Esophagus squamous epithelium (tissue), 5 donors: ENCODE measurements around the gene STPG1. TPM values are rescaled to one million over a fixed set of nuclear protein-coding genes. Genes with fewer than 3 reads are reported as not detected.
A peak's percentile ranks its signal among the peaks of the same experiment; 100 is the strongest.

Experiments
- DNase-seq: peaks from one replicate; lab custom pipeline; 2025; lab: John Stamatoyannopoulos, UW
- H3K27ac ChIP-seq, 4 donors: fragments of 200-600 bp; sonication (generic); one replicate each; pipeline ENCODE4 v1.5.1; 2016 to 2019; ENCODE audit warnings: mild to moderate bottlenecking in 1 of 4
- H3K27me3 ChIP-seq, 4 donors: fragments of 200-600 bp; sonication (generic); 1 replicate in 3 of 4; 2 replicates in 1 of 4; pipeline versions ENCODE4 v1.5.1 to v1.6.0; 2017 to 2021; ENCODE audit warnings: antibody characterized with exemption in 1 of 4
- H3K36me3 ChIP-seq, 3 donors: fragments of 200-600 bp; sonication (generic); one replicate each; pipeline ENCODE4 v1.5.1; 2016 to 2019
- H3K4me1 ChIP-seq, 3 donors: fragments of 200-600 bp; sonication (generic); one replicate each; pipeline ENCODE4 v1.5.1; 2017 to 2019
- H3K4me3 ChIP-seq, 4 donors: fragments of 200-600 bp; sonication (generic); 1 replicate in 3 of 4; 2 replicates in 1 of 4; pipeline ENCODE4 v1.5.1; 2016 to 2019; ENCODE audit warnings: mild to moderate bottlenecking in 2 of 4, moderate library complexity in 1 of 4
- H3K9me3 ChIP-seq, 3 donors: fragments of 200-600 bp; sonication (generic); one replicate each; pipeline ENCODE4 v1.5.1; 2016 to 2019
- POLR2A ChIP-seq, 4 donors: fragments of 450-650 bp; IDR thresholded peaks; one replicate each; pipeline ENCODE4 v1.6.1; 2017; ENCODE audit warnings: antibody characterized with exemption in 4 of 4, mild to moderate bottlenecking in 4 of 4, moderate library complexity in 3 of 4
- WGBS, 2 donors: methylation state at CpG; one replicate each; pipeline ENCODE4 v1.1.5; 2018; 5-methylcytosine and 5-hydroxymethylcytosine counted together
- intact Hi-C: fragments of 100-400 bp; cut with DNase I; formaldehyde crosslinking; loops from one replicate; pipeline ENCODE4 v1.15.0; 2022
- total RNA-seq, 4 donors: library from RNA; depleted of rRNA; stranded (reverse); fragments of >200 nt; gene quantifications; one replicate each; pipeline ENCODE4 v1.1.0, GENCODE V29; 2016
- TF ChIP-seq, protein P1 (sequence below), 6 experiments: fragments of 450-650 bp in 4 of 6; fragments of 200-600 bp in 2 of 6; sonication (generic) in 2 of 6; IDR thresholded peaks; one replicate each; pipeline ENCODE4 v1.5.1; 2016 to 2019; ENCODE audit warnings: antibody characterized with exemption in 6 of 6, mild to moderate bottlenecking in 4 of 6, moderate library complexity in 4 of 6
- donor health status: DM: yes; HTN: yes; CAD: no.

STPG1 gene
- total RNA-seq, 4 donors from 2014 or later, result 2.6 to 6.9 (median 5.6) TPM

DNA sequence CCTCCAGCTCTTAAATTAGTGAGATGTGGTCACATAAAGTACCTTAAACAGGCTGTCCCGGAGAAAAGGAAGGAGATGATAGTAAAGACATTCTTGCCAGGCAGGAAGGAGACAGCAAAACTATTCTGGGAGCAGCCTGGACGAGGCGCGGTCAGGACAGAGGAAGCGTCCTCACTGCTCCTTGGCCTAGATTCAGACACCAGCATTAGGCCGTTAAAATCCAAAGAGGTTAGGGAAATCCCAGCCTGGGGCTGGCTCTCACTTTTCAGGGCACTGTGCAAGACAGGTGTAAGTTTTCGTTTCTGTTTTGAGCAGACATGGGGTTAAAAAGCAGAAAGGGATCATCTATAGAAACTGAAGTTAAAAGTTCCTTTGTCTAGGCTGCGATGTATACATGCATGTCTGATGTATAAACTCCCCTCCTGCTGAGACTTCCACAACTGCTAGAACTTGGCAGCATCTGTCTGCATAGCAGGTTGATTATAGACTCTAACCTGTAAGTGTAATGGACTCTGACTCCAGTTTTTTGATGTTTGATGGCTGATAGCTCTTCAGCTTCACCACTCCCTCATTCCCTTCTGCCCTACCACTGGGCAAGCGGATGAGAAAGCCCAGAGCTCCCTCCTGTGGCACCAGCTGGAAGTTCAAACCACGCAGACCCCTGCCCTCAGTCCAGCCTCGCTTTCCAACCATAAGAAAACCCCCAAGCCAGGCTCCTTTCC lies 21.5 kb downstream of the STPG1 start:
- Histone ChIP-seq H3K36me3 (peaks cover 0 to 7% (median 0%) of the 10 kb centered on the region in 3 donors), H3K27ac (peak overlapping the region; percentile 71 to 91 (median 90)), H3K9me3 (no peaks in the 10 kb centered on the region), H3K27me3 (no peaks in the 10 kb centered on the region), H3K4me1 (peaks cover 0 to 71% (median 20%) of the 10 kb centered on the region in 3 donors), H3K4me3 (peak overlapping the region in 3 of 4 donors; percentile 16 to 32 (median 21))
- WGBS, 2 donors, result 8 to 19% methylated on average over 10 to 11 of the region's 11 CpGs
- no peak for TF ChIP-seq POLR2A (IDR thresholded peaks at IDR 0.05)
- TF ChIP-seq, protein P1, sequence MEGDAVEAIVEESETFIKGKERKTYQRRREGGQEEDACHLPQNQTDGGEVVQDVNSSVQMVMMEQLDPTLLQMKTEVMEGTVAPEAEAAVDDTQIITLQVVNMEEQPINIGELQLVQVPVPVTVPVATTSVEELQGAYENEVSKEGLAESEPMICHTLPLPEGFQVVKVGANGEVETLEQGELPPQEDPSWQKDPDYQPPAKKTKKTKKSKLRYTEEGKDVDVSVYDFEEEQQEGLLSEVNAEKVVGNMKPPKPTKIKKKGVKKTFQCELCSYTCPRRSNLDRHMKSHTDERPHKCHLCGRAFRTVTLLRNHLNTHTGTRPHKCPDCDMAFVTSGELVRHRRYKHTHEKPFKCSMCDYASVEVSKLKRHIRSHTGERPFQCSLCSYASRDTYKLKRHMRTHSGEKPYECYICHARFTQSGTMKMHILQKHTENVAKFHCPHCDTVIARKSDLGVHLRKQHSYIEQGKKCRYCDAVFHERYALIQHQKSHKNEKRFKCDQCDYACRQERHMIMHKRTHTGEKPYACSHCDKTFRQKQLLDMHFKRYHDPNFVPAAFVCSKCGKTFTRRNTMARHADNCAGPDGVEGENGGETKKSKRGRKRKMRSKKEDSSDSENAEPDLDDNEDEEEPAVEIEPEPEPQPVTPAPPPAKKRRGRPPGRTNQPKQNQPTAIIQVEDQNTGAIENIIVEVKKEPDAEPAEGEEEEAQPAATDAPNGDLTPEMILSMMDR (IDR thresholded peaks at IDR 0.05), result peak; percentile 69 to 90 (median 85)
- intact Hi-C loops, result loop anchor here (2.0 kb wide), 1 partner anchor 189 kb away; no protein-coding TSS in a partner anchor
- DNase-seq, result no peak

DNA sequence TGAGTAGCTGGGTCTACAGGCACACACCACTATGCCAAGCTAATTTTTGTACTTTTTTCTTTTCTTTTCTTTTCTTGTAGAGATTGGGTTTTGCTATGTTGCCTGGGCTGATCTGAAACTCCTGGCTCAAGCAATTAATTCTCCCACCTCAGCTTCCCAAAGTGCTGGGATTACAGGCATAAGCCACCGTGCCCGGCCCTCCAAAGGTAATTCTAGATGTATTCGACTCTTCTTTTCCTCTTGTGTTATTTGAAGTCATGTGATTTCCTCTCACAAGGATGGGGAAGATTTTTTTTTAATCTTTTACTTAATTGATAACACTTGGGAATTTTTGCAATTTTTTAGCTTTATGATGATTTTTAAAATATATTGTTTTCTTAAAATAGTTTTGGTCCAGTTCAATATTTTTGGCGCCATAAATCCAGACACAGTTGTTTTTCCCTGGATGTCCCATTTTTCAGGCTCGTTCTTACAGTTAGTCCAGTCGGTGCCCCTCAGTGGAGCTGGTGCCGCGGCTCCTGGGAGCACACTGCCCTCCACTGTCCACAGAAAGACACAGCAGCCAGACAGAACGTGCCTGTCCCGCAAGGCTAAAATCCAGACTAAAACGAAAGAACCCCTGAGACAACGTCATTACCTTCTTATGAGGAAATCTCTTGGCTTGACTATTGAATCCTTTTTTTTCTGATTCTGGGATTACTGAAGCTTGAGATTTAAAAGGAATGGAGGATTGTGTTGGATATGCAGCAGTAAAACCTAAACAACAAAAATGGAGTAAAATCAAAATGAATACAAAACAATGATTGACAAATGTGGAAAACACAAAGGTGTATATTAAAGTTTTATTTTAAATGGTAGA lies 22.4 kb downstream of the STPG1 start:
- peak overlapping the region; percentile 71 to 91 (median 90) for H3K27ac ChIP-seq
- peaks cover 4 to 79% (median 25%) of the 10 kb centered on the region in 3 donors for H3K4me1 ChIP-seq
- TF ChIP-seq, protein P1 (IDR thresholded peaks at IDR 0.05), result peak; percentile 90 to 99 (median 96)
- no peak for TF ChIP-seq POLR2A (IDR thresholded peaks at IDR 0.05)
- no peaks in the 10 kb centered on the region for H3K9me3 ChIP-seq
- intact Hi-C loops, result loop anchor here (2.0 kb wide), 1 partner anchor 188 kb away; no protein-coding TSS in a partner anchor
- no peaks in the 10 kb centered on the region for H3K27me3 ChIP-seq
- WGBS, 2 donors, result 5 to 6% methylated on average over 10 to 12 of the region's 12 CpGs
- H3K4me3 ChIP-seq, result peak overlapping the region in 3 of 4 donors; percentile 16 to 32 (median 21)
- H3K36me3 ChIP-seq, result peaks cover 0 to 7% (median 0%) of the 10 kb centered on the region in 3 donors
- DNase-seq, result no peak

DNA sequence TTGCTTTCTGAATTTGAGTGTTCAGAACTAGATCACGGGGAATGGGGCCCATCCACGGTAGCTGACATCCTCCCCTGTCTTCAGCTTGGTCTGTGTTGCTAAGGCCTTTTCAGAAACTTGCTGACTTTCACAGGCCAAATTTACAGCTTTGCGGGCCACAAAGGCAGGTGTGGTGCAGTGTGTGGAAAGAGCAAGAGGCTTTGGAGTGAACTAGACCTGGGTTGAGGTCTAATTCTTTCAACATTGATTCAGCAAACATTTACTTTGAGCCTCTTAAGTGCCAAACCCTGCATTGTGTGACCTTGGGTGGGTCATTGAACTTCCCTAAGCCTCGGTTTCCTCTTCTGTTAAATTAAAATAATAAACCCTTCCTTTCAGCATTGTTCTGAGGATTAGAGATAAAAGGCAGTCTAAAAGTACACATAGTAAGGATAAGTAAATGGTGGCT lies 24.3 kb downstream of the STPG1 start:
- Histone ChIP-seq H3K27ac (peak overlapping the region; percentile 46 to 91 (median 74)), H3K9me3 (no peaks in the 10 kb centered on the region), H3K27me3 (no peaks in the 10 kb centered on the region), H3K4me1 (peaks cover 13 to 98% (median 43%) of the 10 kb centered on the region in 3 donors), H3K4me3 (no peak overlapping the region), H3K36me3 (peaks cover 0 to 7% (median 0%) of the 10 kb centered on the region in 3 donors)
- intact Hi-C loops, result no loop called here
- TF ChIP-seq, protein P1 (IDR thresholded peaks at IDR 0.05), result no peak
- TF ChIP-seq POLR2A (IDR thresholded peaks at IDR 0.05), result no peak
- no peak for DNase-seq
- WGBS, 2 donors, result 45 to 69% methylated on average over 4 of the region's 4 CpGs

DNA sequence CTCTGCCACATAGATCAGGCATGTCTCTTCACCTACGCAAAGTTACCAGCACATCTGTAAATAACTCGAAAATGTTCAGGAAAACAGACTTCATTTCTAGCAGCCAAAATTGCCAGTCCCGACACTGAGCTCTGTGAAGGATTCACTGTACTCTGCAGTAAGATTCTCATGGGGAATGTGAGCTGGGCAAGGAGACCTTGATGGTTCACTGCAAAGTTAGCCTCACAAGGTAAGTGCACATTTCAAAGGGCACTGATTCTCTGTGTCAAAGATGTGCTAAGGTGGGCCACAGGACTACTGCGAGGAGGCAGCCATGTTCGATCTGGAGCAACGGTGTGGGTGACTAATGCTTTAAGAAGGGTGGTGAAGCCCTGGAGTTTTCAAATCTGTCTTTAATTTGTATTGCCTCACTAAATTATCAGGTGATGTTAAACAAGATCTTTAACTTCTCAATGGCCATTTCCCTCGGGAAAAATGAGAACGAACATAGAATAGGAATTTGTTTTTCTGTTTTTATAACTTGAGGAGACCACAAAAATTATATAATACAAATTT lies 25.2 kb downstream of the STPG1 start:
- Histone ChIP-seq H3K9me3 (no peaks in the 10 kb centered on the region), H3K27ac (peak overlapping the region in 3 of 4 donors; percentile 59 to 91 (median 90)), H3K4me3 (no peak overlapping the region), H3K4me1 (peaks cover 13 to 100% (median 47%) of the 10 kb centered on the region in 3 donors), H3K36me3 (peaks cover 0 to 7% (median 0%) of the 10 kb centered on the region in 3 donors), H3K27me3 (no peaks in the 10 kb centered on the region)
- TF ChIP-seq, protein P1 (IDR thresholded peaks at IDR 0.05), result no peak
- TF ChIP-seq POLR2A (IDR thresholded peaks at IDR 0.05), result no peak
- DNase-seq, result no peak
- 87% methylated on average over 8 of the region's 8 CpGs for WGBS, 2 donors
- intact Hi-C loops, result no loop called here
